ENCODE results near the gene SYNDIG1.

GRCh38 chr20:24559114-24559732 lies 89.8 kb downstream of the SYNDIG1 start:
- TF ChIP-seq EZH2 (IDR thresholded peaks at IDR 0.05; ENCODE audit: borderline replicate concordance, low read depth, low read length, poor library complexity, severe bottlenecking) = no peak
- TF ChIP-seq CTCF (conservative IDR thresholded peaks at IDR 0.05; ENCODE audit: low read depth, low read length) = no peak

Measured in A673 (cell line).